Measurements from ENCODE around the gene PPAT.

PPAT gene

DNA sequence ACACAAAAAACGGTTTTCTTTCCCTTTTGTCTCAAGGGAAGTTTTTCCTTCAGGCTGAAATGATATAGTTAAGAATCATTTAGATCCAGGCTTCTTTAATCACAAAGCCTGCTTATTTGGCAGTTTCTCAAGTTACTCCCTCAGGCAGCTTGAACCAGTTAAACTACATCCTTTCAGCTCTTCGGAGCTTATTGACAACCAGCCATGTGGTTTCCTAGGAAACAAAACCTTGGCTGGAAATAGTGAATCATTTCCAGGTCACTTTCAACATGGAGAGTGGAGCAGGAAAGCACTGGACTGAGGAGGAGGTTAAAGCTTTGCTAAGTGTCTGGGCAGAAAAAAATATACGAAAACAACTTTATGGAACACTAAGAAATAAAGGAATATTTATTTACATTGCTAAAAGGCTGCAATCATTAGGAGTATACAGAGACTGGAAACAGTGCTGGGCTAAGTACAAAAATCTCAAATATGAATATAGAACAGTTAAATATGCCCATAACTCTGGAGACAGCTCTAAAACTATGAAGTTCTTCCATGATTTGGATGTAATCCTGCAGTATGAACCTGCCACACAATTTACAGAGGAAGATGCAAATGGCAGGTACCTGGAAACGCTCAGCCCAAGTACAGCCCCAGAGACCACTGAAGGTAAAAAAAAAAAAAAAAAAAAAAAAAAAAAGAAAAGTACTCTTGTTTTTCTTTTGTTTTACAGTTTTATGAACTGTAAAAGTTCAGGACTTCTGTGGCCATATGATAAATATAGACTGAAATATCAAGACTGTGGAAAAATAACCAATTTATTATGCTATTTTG lies 25.0 kb downstream of the PPAT start:
- H2AFZ ChIP-seq (ENCODE audit: low read length): peak overlapping the region; percentile 55
- H3K36me3 ChIP-seq (replicated peaks in 1 of 2; ENCODE audit: control insufficient read depth in 2 of 2, insufficient read depth in 2 of 2, low read length in 2 of 2): peaks cover 8 to 25% of the 10 kb centered on the region in 2 donors
- H3K4ac ChIP-seq (ENCODE audit: low read length): no peak overlapping the region
- no peak overlapping the region for H2BK15ac ChIP-seq (ENCODE audit: low read length)
- H4K91ac ChIP-seq (ENCODE audit: low read depth, low read length, poor library complexity): no peak overlapping the region
- H3K18ac ChIP-seq (ENCODE audit: low read length): no peak overlapping the region
- H3K14ac ChIP-seq (ENCODE audit: low read length): no peak overlapping the region
- WGBS, 2 donors (ENCODE audit: extremely low coverage in 2 of 2, insufficient read length in 2 of 2, insufficient replicate concordance in 1 of 2): no CpG with 5 or more reads among the region's 4 CpGs
- DNase-seq (ENCODE audit: low spot score): peak; percentile 85
- H3K9me3 ChIP-seq (replicated peaks in 1 of 2; ENCODE audit: control insufficient read depth in 2 of 2, insufficient read depth in 1 of 2, low read depth in 1 of 2, low read length in 2 of 2): no peaks in the 10 kb centered on the region
- H3K23ac ChIP-seq (ENCODE audit: low read depth, low read length, poor library complexity): no peak overlapping the region
- H3K4me3 ChIP-seq (ENCODE audit: low read length in 2 of 2): peak overlapping the region in 1 of 2 donors; percentile 43
- H2AK5ac ChIP-seq (ENCODE audit: low read depth, low read length): no peak overlapping the region
- H2BK12ac ChIP-seq (ENCODE audit: low read length): no peak overlapping the region
- no peak overlapping the region for H2BK5ac ChIP-seq (ENCODE audit: low read length)
- no peaks in the 10 kb centered on the region for H3K79me1 ChIP-seq (ENCODE audit: low read depth, low read length)
- H3K9ac ChIP-seq (ENCODE audit: low read depth, low read length, poor library complexity): no peak overlapping the region
- no peak overlapping the region for H2BK120ac ChIP-seq (ENCODE audit: low read depth, low read length)
- no peak overlapping the region for H3K4me2 ChIP-seq (ENCODE audit: insufficient read depth, low read length, poor library complexity, severe bottlenecking)
- no peaks in the 10 kb centered on the region for H3K27me3 ChIP-seq (ENCODE audit: control insufficient read depth in 3 of 3, insufficient read depth in 3 of 3, low read depth in 1 of 3, low read length in 3 of 3)
- peak overlapping the region; percentile 25 for H3K27ac ChIP-seq (replicated peaks; ENCODE audit: low read length)
- H4K8ac ChIP-seq (ENCODE audit: low read depth, low read length): no peak overlapping the region
- H3K4me1 ChIP-seq (ENCODE audit: control insufficient read depth in 2 of 2, insufficient read depth in 1 of 2, low read depth in 1 of 2, low read length in 2 of 2): peaks cover 1 to 18% of the 10 kb centered on the region in 2 donors

- Histone ChIP-seq H3K27me3 (ENCODE audit: control insufficient read depth in 3 of 3, insufficient read depth in 3 of 3, low read depth in 1 of 3, low read length in 3 of 3) (no peaks in the 10 kb centered on the region), H3K27ac (replicated peaks; ENCODE audit: low read length) (no peak overlapping the region), H2AFZ (ENCODE audit: low read length) (peak overlapping the region; percentile 55), H2BK5ac (ENCODE audit: low read length) (no peak overlapping the region), H3K79me1 (ENCODE audit: low read depth, low read length) (no peaks in the 10 kb centered on the region), H3K14ac (ENCODE audit: low read length) (no peak overlapping the region), H4K91ac (ENCODE audit: low read depth, low read length, poor library complexity) (no peak overlapping the region), H3K9me3 (replicated peaks in 1 of 2; ENCODE audit: control insufficient read depth in 2 of 2, insufficient read depth in 1 of 2, low read depth in 1 of 2, low read length in 2 of 2) (no peaks in the 10 kb centered on the region), H3K9ac (ENCODE audit: low read depth, low read length, poor library complexity) (no peak overlapping the region), H4K8ac (ENCODE audit: low read depth, low read length) (no peak overlapping the region), H2BK120ac (ENCODE audit: low read depth, low read length) (no peak overlapping the region), H3K18ac (ENCODE audit: low read length) (no peak overlapping the region), H2BK15ac (ENCODE audit: low read length) (no peak overlapping the region), H3K4me3 (ENCODE audit: low read length in 2 of 2) (no peak overlapping the region), H3K4ac (ENCODE audit: low read length) (no peak overlapping the region), H3K4me1 (ENCODE audit: control insufficient read depth in 2 of 2, insufficient read depth in 1 of 2, low read depth in 1 of 2, low read length in 2 of 2) (peaks cover 1 to 18% of the 10 kb centered on the region in 2 donors), H3K4me2 (ENCODE audit: insufficient read depth, low read length, poor library complexity, severe bottlenecking) (no peak overlapping the region), H3K23ac (ENCODE audit: low read depth, low read length, poor library complexity) (no peak overlapping the region), H3K36me3 (replicated peaks in 1 of 2; ENCODE audit: control insufficient read depth in 2 of 2, insufficient read depth in 2 of 2, low read length in 2 of 2) (peaks cover 11 to 34% of the 10 kb centered on the region in 2 donors), H2AK5ac (ENCODE audit: low read depth, low read length) (no peak overlapping the region), H2BK12ac (ENCODE audit: low read length) (no peak overlapping the region)
- DNase-seq (ENCODE audit: low spot score): no peak
- no CpG with 5 or more reads among the region's 1 CpG for WGBS, 2 donors (ENCODE audit: extremely low coverage in 2 of 2, insufficient read length in 2 of 2, insufficient replicate concordance in 1 of 2)
Observed at GRCh38 chr4:56409511-56410090, 25.8 kb downstream of the PPAT start.

GRCh38 chr4:56408978-56409377 lies 26.4 kb downstream of the PPAT start:
- Histone ChIP-seq H3K4me2 (ENCODE audit: insufficient read depth, low read length, poor library complexity, severe bottlenecking) (no peak overlapping the region), H3K9ac (ENCODE audit: low read depth, low read length, poor library complexity) (no peak overlapping the region), H3K4me3 (ENCODE audit: low read length in 2 of 2) (no peak overlapping the region), H3K27me3 (ENCODE audit: control insufficient read depth in 3 of 3, insufficient read depth in 3 of 3, low read depth in 1 of 3, low read length in 3 of 3) (no peaks in the 10 kb centered on the region), H3K14ac (ENCODE audit: low read length) (no peak overlapping the region), H3K4ac (ENCODE audit: low read length) (no peak overlapping the region), H4K8ac (ENCODE audit: low read depth, low read length) (no peak overlapping the region), H3K27ac (replicated peaks; ENCODE audit: low read length) (no peak overlapping the region), H2BK5ac (ENCODE audit: low read length) (no peak overlapping the region), H2BK12ac (ENCODE audit: low read length) (no peak overlapping the region), H3K23ac (ENCODE audit: low read depth, low read length, poor library complexity) (no peak overlapping the region), H3K36me3 (replicated peaks in 1 of 2; ENCODE audit: control insufficient read depth in 2 of 2, insufficient read depth in 2 of 2, low read length in 2 of 2) (peaks cover 11 to 40% of the 10 kb centered on the region in 2 donors), H2BK15ac (ENCODE audit: low read length) (no peak overlapping the region), H2BK120ac (ENCODE audit: low read depth, low read length) (no peak overlapping the region), H3K4me1 (ENCODE audit: control insufficient read depth in 2 of 2, insufficient read depth in 1 of 2, low read depth in 1 of 2, low read length in 2 of 2) (peaks cover 1 to 18% of the 10 kb centered on the region in 2 donors), H2AK5ac (ENCODE audit: low read depth, low read length) (no peak overlapping the region), H3K18ac (ENCODE audit: low read length) (no peak overlapping the region), H3K79me1 (ENCODE audit: low read depth, low read length) (no peaks in the 10 kb centered on the region), H2AFZ (ENCODE audit: low read length) (no peak overlapping the region), H3K9me3 (replicated peaks in 1 of 2; ENCODE audit: control insufficient read depth in 2 of 2, insufficient read depth in 1 of 2, low read depth in 1 of 2, low read length in 2 of 2) (no peaks in the 10 kb centered on the region), H4K91ac (ENCODE audit: low read depth, low read length, poor library complexity) (no peak overlapping the region)
- WGBS, 2 donors (ENCODE audit: extremely low coverage in 2 of 2, insufficient read length in 2 of 2, insufficient replicate concordance in 1 of 2): no CpG with 5 or more reads among the region's 2 CpGs
- no peak for DNase-seq (ENCODE audit: low spot score)

DNA sequence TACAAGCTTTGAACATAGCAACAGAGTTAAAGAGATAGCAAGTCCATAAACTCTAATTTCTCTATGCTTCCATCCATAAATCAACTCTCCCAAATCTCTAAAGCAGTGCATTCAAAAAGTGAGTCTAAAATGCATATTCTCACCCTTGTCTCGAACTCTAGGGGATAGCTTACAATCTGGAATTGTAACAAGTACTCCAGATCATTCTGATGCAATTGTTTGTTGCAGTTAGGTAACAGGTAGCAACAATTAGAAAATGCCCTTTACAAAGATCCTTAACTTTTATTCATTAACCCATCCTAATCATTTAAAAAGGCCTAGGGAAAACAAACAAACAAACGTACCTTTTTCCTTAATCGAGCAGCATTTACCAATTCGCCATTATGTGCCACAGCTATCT lies 29.3 kb downstream of the PPAT start:
- WGBS, 2 donors (ENCODE audit: extremely low coverage in 2 of 2, insufficient read length in 2 of 2, insufficient replicate concordance in 1 of 2): no CpG with 5 or more reads among the region's 4 CpGs
- H3K4me3 ChIP-seq (ENCODE audit: low read length in 2 of 2): no peak overlapping the region

More for the DNA sequence above, 29.3 kb downstream of the PPAT start:
- no peak overlapping the region for H4K91ac ChIP-seq (ENCODE audit: low read depth, low read length, poor library complexity)
- H3K14ac ChIP-seq (ENCODE audit: low read length): no peak overlapping the region
- H3K27me3 ChIP-seq (ENCODE audit: control insufficient read depth in 3 of 3, insufficient read depth in 3 of 3, low read depth in 1 of 3, low read length in 3 of 3): no peaks in the 10 kb centered on the region
- no peak overlapping the region for H3K9ac ChIP-seq (ENCODE audit: low read depth, low read length, poor library complexity)
- no peak overlapping the region for H4K8ac ChIP-seq (ENCODE audit: low read depth, low read length)
- H2BK15ac ChIP-seq (ENCODE audit: low read length): no peak overlapping the region
- no peak overlapping the region for H2BK5ac ChIP-seq (ENCODE audit: low read length)
- no peak overlapping the region for H2AFZ ChIP-seq (ENCODE audit: low read length)
- H3K4ac ChIP-seq (ENCODE audit: low read length): no peak overlapping the region
- no peak overlapping the region for H3K23ac ChIP-seq (ENCODE audit: low read depth, low read length, poor library complexity)
- no peak overlapping the region for H3K4me2 ChIP-seq (ENCODE audit: insufficient read depth, low read length, poor library complexity, severe bottlenecking)
- peaks cover 15 to 66% of the 10 kb centered on the region in 2 donors for H3K36me3 ChIP-seq (replicated peaks in 1 of 2; ENCODE audit: control insufficient read depth in 2 of 2, insufficient read depth in 2 of 2, low read length in 2 of 2)
- no peak overlapping the region for H2BK12ac ChIP-seq (ENCODE audit: low read length)
- no peak overlapping the region for H3K18ac ChIP-seq (ENCODE audit: low read length)
- no peak for DNase-seq (ENCODE audit: low spot score)
- no peak overlapping the region for H2AK5ac ChIP-seq (ENCODE audit: low read depth, low read length)
- H3K79me1 ChIP-seq (ENCODE audit: low read depth, low read length): no peaks in the 10 kb centered on the region
- H3K27ac ChIP-seq (replicated peaks; ENCODE audit: low read length): no peak overlapping the region
- no peak overlapping the region for H2BK120ac ChIP-seq (ENCODE audit: low read depth, low read length)
- H3K9me3 ChIP-seq (replicated peaks in 1 of 2; ENCODE audit: control insufficient read depth in 2 of 2, insufficient read depth in 1 of 2, low read depth in 1 of 2, low read length in 2 of 2): no peaks in the 10 kb centered on the region
- H3K4me1 ChIP-seq (ENCODE audit: control insufficient read depth in 2 of 2, insufficient read depth in 1 of 2, low read depth in 1 of 2, low read length in 2 of 2): peaks cover 1 to 14% of the 10 kb centered on the region in 2 donors

All from neuronal stem cell (in vitro differentiated cells).